Fibroblast of lung (primary cell): ENCODE results near the gene NRP1. TPM values are rescaled to one million over a fixed set of nuclear protein-coding genes. Genes with fewer than 3 reads are reported as not detected.

Experiments used
- DNase-seq, 2 donors: peaks; one replicate each; pipeline versions ENCODE4 v3.0.0 to v3.0.0-alpha.2; 2010; ENCODE audit warnings: low read depth in 2 of 2
- H2AFZ ChIP-seq: 2 replicates; pipeline ENCODE4 v1.5.1; 2012; ENCODE audit warnings: low read length, control low read depth, inconsistent platforms
- H3K27ac ChIP-seq: 2 replicates; pipeline ENCODE4 v1.5.1; 2011; ENCODE audit warnings: low read length, control low read depth; ENCODE audit not compliant: insufficient read depth
- H3K27me3 ChIP-seq: 2 replicates; pipeline ENCODE4 v1.5.1; 2011; ENCODE audit warnings: mild to moderate bottlenecking, low read length; ENCODE audit not compliant: control insufficient read depth, insufficient read depth
- H3K36me3 ChIP-seq: 2 replicates; pipeline ENCODE4 v1.5.1; 2011; ENCODE audit warnings: low read length; ENCODE audit not compliant: control insufficient read depth, insufficient read depth
- H3K4me1 ChIP-seq: 2 replicates; pipeline ENCODE4 v1.5.1; 2011; ENCODE audit warnings: low read length; ENCODE audit not compliant: control insufficient read depth, insufficient read depth; ENCODE audit errors: extremely low read depth
- H3K4me2 ChIP-seq: 2 replicates; pipeline ENCODE4 v1.5.1; 2011; ENCODE audit warnings: low read length, control low read depth; ENCODE audit not compliant: insufficient read depth; ENCODE audit errors: extremely low read depth
- H3K4me3 ChIP-seq, 4 experiments: fragments of 200-600 bp in 1 of 4; sonication (generic) in 1 of 4; replicated peaks in 1 of 4; 2 replicates each; pipeline ENCODE4 v1.5.1; 2011 to 2016; ENCODE audit warnings: low read length in 4 of 4, low read depth in 3 of 4, mild to moderate bottlenecking in 3 of 4, control low read depth in 2 of 4, inconsistent platforms in 1 of 4, mixed read lengths in 1 of 4; ENCODE audit not compliant: insufficient read depth in 1 of 4; ENCODE audit errors: control extremely low read depth in 1 of 4
- H3K79me2 ChIP-seq: 2 replicates; pipeline ENCODE4 v1.5.1; 2012; ENCODE audit warnings: mild to moderate bottlenecking, low read length, inconsistent platforms; ENCODE audit not compliant: control insufficient read depth, insufficient read depth
- H3K9ac ChIP-seq: 2 replicates; pipeline ENCODE4 v1.5.1; 2011; ENCODE audit warnings: mild to moderate bottlenecking, low read length, control low read depth; ENCODE audit not compliant: insufficient read depth
- H3K9me3 ChIP-seq: 2 replicates; pipeline ENCODE4 v1.5.1; 2012; ENCODE audit warnings: low read depth, low read length; ENCODE audit not compliant: control insufficient read depth, insufficient read depth
- H4K20me1 ChIP-seq: 2 replicates; pipeline ENCODE4 v1.5.1; 2011; ENCODE audit warnings: low read length; ENCODE audit not compliant: control insufficient read depth, insufficient read depth; ENCODE audit errors: extremely low read depth
- CTCF ChIP-seq, 2 donors: IDR thresholded peaks in 1 of 2; conservative IDR thresholded peaks in 1 of 2; 1 replicate in 1 of 2; 2 replicates in 1 of 2; pipeline ENCODE4 v1.5.1; 2011 to 2012; ENCODE audit warnings: low read length in 2 of 2, control low read depth in 1 of 2, inconsistent platforms in 1 of 2, low read depth in 1 of 2, mild to moderate bottlenecking in 1 of 2
- EZH2 ChIP-seq: IDR thresholded peaks from 2 replicates; pipeline ENCODE4 v1.5.1; 2012; ENCODE audit warnings: low read length, control low read depth, mild to moderate bottlenecking; ENCODE audit errors: missing control alignments
- polyA plus RNA-seq, 2 donors: library from polyadenylated mRNA; depleted of rRNA in 1 of 2; stranded (reverse) in 1 of 2; unstranded in 1 of 2; fragments of >200 nt; gene quantifications; 2 replicates each; pipeline ENCODE4 v1.2.1, GENCODE V29; 2011 to 2012; ENCODE audit warnings: missing spikeins in 1 of 2
- total RNA-seq: library from RNA; depleted of rRNA; stranded (reverse); fragments of >200 nt; gene quantifications from 2 replicates; pipeline ENCODE4 v1.2.1, GENCODE V29; 2014

The NRP1 gene
- total and polyA plus RNA-seq, 2 donors (not counting 1 experiment from before 2014, with no cell fraction given) = 187 to 373 TPM

- no peaks in the 10 kb centered on the region for H3K36me3 ChIP-seq
- peak overlapping the region; percentile 71 to 78 (median 78) for H3K4me3 ChIP-seq
- H2AFZ ChIP-seq = peak overlapping the region; percentile 28
- peak overlapping the region; percentile 91 for H3K4me2 ChIP-seq
- TF ChIP-seq CTCF (conservative IDR thresholded peaks at IDR 0.05 in 1 of 2, IDR thresholded peaks at IDR 0.05 in 1 of 2; ENCODE audit: low read depth in 1 of 2, low read length in 2 of 2) = peak in 1 of 2 donors; percentile 26
- no peak for TF ChIP-seq EZH2
- H3K79me2 ChIP-seq = peaks cover 37% of the 10 kb centered on the region
- peak; percentile 86 for DNase-seq
- H4K20me1 ChIP-seq = no peaks in the 10 kb centered on the region
- H3K27ac ChIP-seq = peak overlapping the region; percentile 90
- no peaks in the 10 kb centered on the region for H3K9me3 ChIP-seq
- H3K4me1 ChIP-seq = peaks cover 19% of the 10 kb centered on the region
- peak overlapping the region; percentile 78 for H3K9ac ChIP-seq
- no peaks in the 10 kb centered on the region for H3K27me3 ChIP-seq
Measured at GRCh38 chr10:33337326-33337957, 3.0 kb upstream of the NRP1 start.

- Histone ChIP-seq H4K20me1 (no peaks in the 10 kb centered on the region), H3K27me3 (no peaks in the 10 kb centered on the region), H3K36me3 (no peaks in the 10 kb centered on the region), H3K9ac (peak overlapping the region; percentile 78), H3K27ac (peak overlapping the region; percentile 90), H2AFZ (peak overlapping the region; percentile 28), H3K4me3 (peak overlapping the region; percentile 77 to 96 (median 78)), H3K9me3 (no peaks in the 10 kb centered on the region), H3K79me2 (peaks cover 44% of the 10 kb centered on the region), H3K4me1 (peaks cover 14% of the 10 kb centered on the region), H3K4me2 (peak overlapping the region; percentile 91)
- TF ChIP-seq EZH2 (no peak), CTCF (conservative IDR thresholded peaks at IDR 0.05 in 1 of 2, IDR thresholded peaks at IDR 0.05 in 1 of 2; ENCODE audit: low read depth in 1 of 2, low read length in 2 of 2) (no peak)
- DNase-seq = peak in 1 of 2 donors; percentile 73
Measured at GRCh38 chr10:33336582-33337325, 2.3 kb upstream of the NRP1 start.

GRCh38 chr10:33335801-33336581 lies 1.5 kb upstream of the NRP1 start:
- peak overlapping the region; percentile 90 for H3K27ac ChIP-seq
- no peaks in the 10 kb centered on the region for H3K9me3 ChIP-seq
- H3K27me3 ChIP-seq = no peaks in the 10 kb centered on the region
- peak overlapping the region; percentile 77 to 96 (median 78) for H3K4me3 ChIP-seq
- H2AFZ ChIP-seq = peak overlapping the region; percentile 25
- H3K4me2 ChIP-seq = peak overlapping the region; percentile 91
- DNase-seq = peak; percentile 64 to 81
- no peak for TF ChIP-seq CTCF (conservative IDR thresholded peaks at IDR 0.05 in 1 of 2, IDR thresholded peaks at IDR 0.05 in 1 of 2; ENCODE audit: low read depth in 1 of 2, low read length in 2 of 2)
- no peak for TF ChIP-seq EZH2
- H3K36me3 ChIP-seq = no peaks in the 10 kb centered on the region
- H3K4me1 ChIP-seq = peaks cover 11% of the 10 kb centered on the region
- peak overlapping the region; percentile 78 for H3K9ac ChIP-seq
- peaks cover 51% of the 10 kb centered on the region for H3K79me2 ChIP-seq
- no peaks in the 10 kb centered on the region for H4K20me1 ChIP-seq
